GM21390 (cell line): ENCODE data around the gene FLT3LG.

Source experiments
- ATAC-seq: cut with Tn5 transposase; IDR thresholded peaks from one replicate; pipeline ENCODE4 v1.9.1; 2021; ENCODE audit not compliant: unreplicated experiment

Gene FLT3LG, protein sequence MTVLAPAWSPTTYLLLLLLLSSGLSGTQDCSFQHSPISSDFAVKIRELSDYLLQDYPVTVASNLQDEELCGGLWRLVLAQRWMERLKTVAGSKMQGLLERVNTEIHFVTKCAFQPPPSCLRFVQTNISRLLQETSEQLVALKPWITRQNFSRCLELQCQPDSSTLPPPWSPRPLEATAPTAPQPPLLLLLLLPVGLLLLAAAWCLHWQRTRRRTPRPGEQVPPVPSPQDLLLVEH

GRCh38 chr19:49473868-49474541, at the start of gene FLT3LG:
Gene FLT3LG (plus strand): TSS chr19:49474215. CDS start chr19:49474640, 425 bp downstream.
- ATAC-seq: peak; percentile 49

DNA sequence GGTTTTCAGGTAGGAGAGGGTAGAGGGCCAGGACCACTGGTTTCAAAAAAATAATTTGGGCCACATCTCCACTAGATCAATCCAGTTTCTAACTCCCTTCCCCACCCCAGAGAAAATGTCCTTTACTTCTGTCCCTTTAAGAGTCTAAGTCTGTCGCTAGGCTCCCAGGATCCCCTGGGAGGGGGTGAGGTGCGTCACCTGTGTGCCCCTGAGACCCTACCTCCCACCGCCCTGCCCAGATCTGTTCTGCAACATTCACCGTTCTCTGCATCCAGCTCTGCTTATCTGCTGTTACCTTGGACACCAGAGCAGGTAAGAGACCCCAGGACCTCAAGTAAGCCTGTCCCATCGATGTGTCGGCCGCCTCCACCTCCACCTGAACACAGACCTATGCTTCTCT, 48.8 kb upstream of the FLT3LG start, which contains the start of gene GFY:
Gene GFY, plus strand, starts transcription at position 211 of the 400 bp plus-strand sequence. CDS start 1,043 bp downstream, outside the sequence.
- no peak for ATAC-seq

- no peak for ATAC-seq
These were observed 48.0 kb upstream of the FLT3LG start for GRCh38 chr19:49425922-49426592.

DNA sequence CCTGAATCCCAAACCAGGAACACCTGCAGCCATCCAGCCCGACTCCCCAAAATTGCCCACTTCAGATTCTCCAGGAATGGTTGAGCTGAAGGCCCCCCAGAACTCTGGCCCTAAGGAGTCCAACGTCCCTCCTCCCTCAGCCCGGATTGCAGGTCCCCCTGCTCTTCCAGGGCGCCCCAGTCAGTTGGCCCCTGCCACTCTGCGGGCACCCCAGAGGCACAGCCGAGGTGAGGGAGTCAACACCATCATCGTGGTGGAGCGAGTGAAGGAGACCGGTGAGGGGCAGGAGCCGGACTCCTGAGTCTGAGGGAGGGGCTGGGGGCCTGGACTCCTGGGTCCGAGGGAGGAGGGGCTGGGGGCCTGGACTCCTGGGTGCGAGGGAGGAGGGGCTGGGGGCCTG, 46.7 kb upstream of the FLT3LG start:
- ATAC-seq: no peak

GRCh38 chr19:49427855-49428546, 46.0 kb upstream of the FLT3LG start:
- ATAC-seq: no peak

- ATAC-seq: no peak
These were observed 45.2 kb upstream of the FLT3LG start for GRCh38 chr19:49428547-49429451.

DNA sequence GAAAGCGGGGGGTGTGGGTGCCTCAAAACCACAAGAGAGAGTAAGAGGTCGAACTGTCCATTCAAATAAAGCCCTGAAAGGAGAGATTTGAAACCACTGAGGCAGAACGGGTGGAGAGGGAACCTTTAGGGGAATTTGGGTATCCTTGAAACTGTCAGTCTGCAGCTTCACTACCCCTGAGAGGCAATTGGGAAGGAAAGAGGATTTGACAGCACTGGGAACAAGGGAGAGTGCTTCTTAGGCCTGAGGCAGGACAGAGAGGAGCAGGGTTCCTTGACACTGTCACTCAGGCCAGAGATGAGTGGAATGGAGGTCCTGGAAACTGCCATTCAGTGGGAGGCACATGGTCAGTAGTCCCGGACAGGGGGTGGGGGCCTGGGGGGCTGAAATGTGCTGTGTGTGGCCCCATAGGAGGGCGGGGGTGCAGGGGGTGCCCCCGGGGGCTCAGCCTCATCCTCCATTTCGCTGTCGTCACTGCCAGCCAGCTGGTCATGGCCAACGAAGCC, 43.8 kb upstream of the FLT3LG start:
- ATAC-seq: no peak

DNA sequence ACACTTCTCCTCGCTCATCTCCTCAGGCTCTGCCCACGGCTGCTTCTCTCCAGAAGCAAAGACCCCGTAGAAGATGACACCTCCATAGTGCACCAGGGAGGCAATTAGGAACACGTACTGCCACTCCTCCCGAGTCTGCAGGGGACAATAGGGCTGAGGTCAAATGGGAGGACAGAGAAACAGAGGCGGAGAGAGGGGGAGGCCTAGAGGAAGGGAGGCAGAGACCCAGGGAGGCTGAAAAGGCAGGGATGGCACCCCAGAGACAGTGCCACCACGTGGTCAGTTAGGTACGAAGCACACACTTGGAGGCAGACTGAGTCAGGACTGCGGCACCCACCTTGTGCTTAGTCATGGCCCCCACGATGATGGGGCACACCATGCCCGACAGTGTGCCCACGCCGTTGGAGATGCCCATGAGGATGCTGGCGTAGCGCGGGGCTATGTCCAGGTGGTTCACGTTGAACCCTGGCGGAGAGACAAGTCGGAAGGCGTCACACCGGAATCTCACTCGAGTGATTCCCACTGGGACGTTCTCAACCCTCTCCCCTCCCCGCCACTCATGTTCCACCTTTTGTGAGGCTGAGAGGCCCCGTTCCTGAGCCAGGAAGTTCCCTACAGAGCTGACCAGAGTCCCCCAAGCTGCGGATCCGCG, 43.2 kb upstream of the FLT3LG start:
- no peak for ATAC-seq

DNA sequence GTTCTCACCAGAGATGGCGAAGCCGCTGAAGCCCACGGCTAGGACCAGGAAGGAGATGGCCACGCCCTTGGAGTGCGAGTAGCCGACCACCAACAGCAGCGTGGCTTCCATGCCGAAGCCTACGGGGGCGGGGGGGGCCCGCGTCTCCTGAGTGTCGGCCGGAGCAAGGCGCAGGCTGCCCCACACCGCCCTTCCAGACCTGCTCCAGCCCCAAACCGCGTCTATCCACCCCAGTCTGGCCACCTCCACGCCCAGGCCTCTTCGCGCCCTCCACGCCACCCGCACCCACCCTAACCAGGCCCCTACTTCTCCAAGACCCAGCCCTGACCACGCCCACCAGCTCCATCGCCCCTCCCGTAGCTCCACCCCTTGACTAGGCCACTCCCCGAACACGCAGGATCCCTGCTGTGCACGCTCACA, 42.7 kb upstream of the FLT3LG start:
- ATAC-seq: no peak

DNA sequence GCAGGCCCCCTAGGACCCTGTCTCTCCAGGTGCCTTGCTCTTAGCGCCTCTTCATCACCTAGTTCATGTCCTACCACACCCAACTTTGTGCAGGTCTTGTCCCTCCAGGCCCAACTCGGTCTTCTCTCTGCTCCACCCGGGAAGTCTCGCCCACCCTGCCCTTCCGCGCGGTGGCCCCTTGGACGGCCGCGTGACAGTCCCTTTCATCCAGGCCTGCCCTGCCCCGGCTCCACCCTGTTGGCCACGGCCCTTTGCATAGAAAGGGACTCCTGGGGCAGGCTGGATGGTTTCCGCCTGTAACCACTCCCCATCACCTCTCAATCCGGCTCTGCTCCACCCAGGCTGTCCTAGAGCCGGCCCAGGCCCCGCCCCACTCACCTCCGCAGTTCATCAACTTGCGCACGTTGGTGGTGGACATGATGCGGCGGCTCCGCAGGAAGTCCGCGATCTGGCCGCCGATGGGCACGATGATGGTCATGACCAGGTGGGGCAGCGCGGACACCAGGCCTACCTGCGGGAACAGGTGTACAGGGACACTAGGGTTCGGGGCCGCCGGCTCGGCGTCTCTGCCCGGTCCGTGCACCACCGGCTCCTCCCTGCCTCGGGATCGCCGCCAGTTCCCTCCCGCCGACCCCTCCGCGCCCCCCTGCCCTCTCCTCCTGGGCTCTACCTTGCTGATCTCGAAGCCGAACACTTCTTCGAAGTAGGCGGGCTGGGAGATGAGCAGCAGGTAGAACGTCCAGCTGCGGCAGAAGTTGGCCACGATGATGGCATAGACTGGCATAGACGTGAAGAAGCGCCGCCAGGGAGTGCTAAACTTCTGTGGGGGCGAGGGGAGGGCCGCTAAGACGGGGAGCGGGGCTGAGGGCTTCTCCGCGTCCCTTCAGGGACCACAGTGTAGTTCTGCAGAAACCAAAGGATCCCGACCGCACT, 41.6 kb upstream of the FLT3LG start:
- no peak for ATAC-seq

GRCh38 chr19:49433240-49433901, 40.6 kb upstream of the FLT3LG start:
- no peak for ATAC-seq

DNA sequence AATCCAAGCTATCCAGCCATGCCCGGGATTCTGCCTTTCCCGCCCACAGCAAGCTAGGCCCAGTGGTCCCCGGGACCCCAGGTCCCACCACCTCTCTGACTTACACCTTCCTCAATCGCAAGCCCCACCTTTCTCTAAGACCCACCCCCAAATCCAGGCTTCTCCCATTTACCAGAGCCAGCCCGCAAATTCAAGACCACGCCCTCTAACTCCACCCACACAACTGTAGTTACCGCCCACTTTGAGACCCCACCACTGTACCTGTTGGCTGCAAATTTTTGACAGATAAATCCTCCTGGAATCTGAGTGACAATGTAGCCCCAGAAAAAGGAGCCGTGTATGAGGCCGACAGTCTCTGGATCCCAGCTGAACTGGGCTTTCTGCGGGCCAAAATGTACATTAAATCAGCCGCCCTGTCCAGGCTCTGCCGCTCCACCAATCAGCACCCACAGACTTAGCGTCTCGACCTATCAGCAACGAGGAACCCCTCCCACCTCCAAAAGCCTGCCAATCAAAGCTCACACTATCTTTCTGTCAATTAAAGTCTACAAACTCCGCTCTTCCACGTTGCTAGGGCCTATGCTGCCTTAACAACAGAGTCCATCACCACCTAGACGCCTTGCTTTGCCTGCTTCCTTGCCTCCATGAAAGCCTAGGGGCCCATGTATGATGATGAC, 39.0 kb upstream of the FLT3LG start:
- no peak for ATAC-seq

DNA sequence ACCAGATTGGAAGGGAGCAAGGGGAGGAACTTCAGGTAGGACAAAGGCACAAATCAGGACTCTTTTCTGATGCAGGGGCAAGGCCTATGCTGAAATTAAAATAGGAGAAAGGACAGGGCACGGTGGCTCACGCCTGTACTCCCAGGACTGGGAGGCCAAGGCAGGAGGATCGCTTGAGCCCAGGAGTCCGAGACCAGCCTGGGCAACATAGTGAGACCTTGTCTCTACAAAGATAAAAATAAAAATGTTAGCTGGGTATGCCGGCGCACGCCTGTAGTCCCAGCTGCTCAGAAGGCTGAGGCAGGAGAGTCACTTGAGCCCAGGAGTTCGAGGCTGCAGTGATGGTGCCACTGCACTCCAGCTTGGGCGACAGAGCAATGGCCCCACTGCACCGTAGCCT, 38.3 kb upstream of the FLT3LG start:
- ATAC-seq: no peak

- ATAC-seq: no peak
These were observed 37.5 kb upstream of the FLT3LG start for GRCh38 chr19:49436381-49437017.

GRCh38 chr19:49437231-49437630, 36.8 kb upstream of the FLT3LG start:
- no peak for ATAC-seq

GRCh38 chr19:49438261-49438660, 35.8 kb upstream of the FLT3LG start:
- ATAC-seq: no peak

- no peak for ATAC-seq
These were observed 34.2 kb upstream of the FLT3LG start for GRCh38 chr19:49439836-49440235.
